Dermis microvascular lymphatic vessel endothelial cell (primary cell): ENCODE data around the gene TMEM91. TPM values are rescaled to one million over a fixed set of nuclear protein-coding genes. Genes with fewer than 3 reads are reported as not detected.
"Not testable (repeated sequence)": the region's sequence is repeated elsewhere in the genome, so short reads cannot be mapped to it uniquely, and the experiment has no call there.

Experiments used
- DNase-seq, 2 donors: peaks; one replicate each; pipeline versions ENCODE4 v3.0.0 to v3.0.0-alpha.2; 2010; ENCODE audit warnings: low read depth in 2 of 2
- total RNA-seq: library from RNA; depleted of rRNA; stranded (reverse); fragments of >200 nt; gene quantifications from 2 replicates; pipeline ENCODE4 v1.2.1, GENCODE V29; 2014

TMEM91 gene
- total RNA-seq, 1 donor from 2014 or later: 3.9 TPM

- peak in 1 of 2 donors; percentile 67 for DNase-seq
These were observed 23.5 kb upstream of the TMEM91 start for GRCh38 chr19:41352609-41353465.

- DNase-seq: peak; percentile 55 to 90
These were observed 22.6 kb upstream of the TMEM91 start, which contains the start of gene TGFB1 for GRCh38 chr19:41353466-41354342. TSS of gene TGFB1 (minus strand) at chr19:41353922. CDS start at chr19:41353044, 878 bp downstream.

- no peak for DNase-seq
These were observed 21.9 kb upstream of the TMEM91 start for GRCh38 chr19:41354343-41354953.

GRCh38 chr19:41355035-41355434, 21.3 kb upstream of the TMEM91 start:
- no peak for DNase-seq

- DNase-seq: no peak
These were observed 20.5 kb upstream of the TMEM91 start for GRCh38 chr19:41355802-41356201.

- DNase-seq: no peak
These were observed 19.2 kb upstream of the TMEM91 start for GRCh38 chr19:41356984-41357739.

- no peak for DNase-seq
These were observed 18.6 kb upstream of the TMEM91 start for GRCh38 chr19:41357746-41358145.

GRCh38 chr19:41359741-41360140, 16.6 kb upstream of the TMEM91 start:
- no peak for DNase-seq

- no peak for DNase-seq
These were observed 14.0 kb upstream of the TMEM91 start for GRCh38 chr19:41362143-41362847.

GRCh38 chr19:41363371-41363752, 13.0 kb upstream of the TMEM91 start:
- DNase-seq: no peak

GRCh38 chr19:41363753-41364523, 12.4 kb upstream of the TMEM91 start, which contains the start of gene B9D2:
TSS of gene B9D2 (minus strand) at chr19:41364149. CDS start at chr19:41363519, 630 bp downstream.
- DNase-seq: peak; percentile 96 to 98

- no peak for DNase-seq
These were observed 11.6 kb upstream of the TMEM91 start for GRCh38 chr19:41364524-41365391.

GRCh38 chr19:41366089-41366488, 10.2 kb upstream of the TMEM91 start:
- no peak for DNase-seq

GRCh38 chr19:41367848-41368301, 8.5 kb upstream of the TMEM91 start:
- peak in 1 of 2 donors; percentile 70 for DNase-seq

- no peak for DNase-seq
These were observed 6.6 kb upstream of the TMEM91 start for GRCh38 chr19:41369769-41370168.

- DNase-seq: not testable (repeated sequence)
These were observed 5.2 kb upstream of the TMEM91 start for GRCh38 chr19:41371119-41371518.

GRCh38 chr19:41371541-41371940, 4.8 kb upstream of the TMEM91 start:
- DNase-seq: no peak

GRCh38 chr19:41372501-41372900, 3.8 kb upstream of the TMEM91 start:
- no peak for DNase-seq
